Testis (tissue), 3 donors: Measurements from ENCODE around the gene ILF2. TPM values are rescaled to one million over a fixed set of nuclear protein-coding genes. Genes with fewer than 3 reads are reported as not detected.
A peak's percentile ranks its signal among the peaks of the same experiment; 100 is the strongest.
"Not testable (repeated sequence)": the region's sequence is repeated elsewhere in the genome, so short reads cannot be mapped to it uniquely, and the experiment has no call there.

ENCODE experiments used
- DNase-seq: peaks from one replicate; pipeline ENCODE4 v3.0.0-alpha.2; 2019
- H3K27ac ChIP-seq, 2 donors: fragments of 200-600 bp; sonication (generic); one replicate each; pipeline ENCODE4 v1.5.1; 2019
- H3K27me3 ChIP-seq: fragments of 200-600 bp; sonication (generic); one replicate; pipeline ENCODE4 v1.5.1; 2019
- H3K36me3 ChIP-seq: fragments of 200-600 bp; sonication (generic); one replicate; pipeline ENCODE4 v1.5.1; 2017; ENCODE audit warnings: low read depth; ENCODE audit errors: missing control alignments
- H3K4me1 ChIP-seq: fragments of 200-600 bp; sonication (generic); one replicate; pipeline ENCODE4 v1.5.1; 2019
- H3K4me3 ChIP-seq, 2 donors: fragments of 200-600 bp; sonication (generic); one replicate each; pipeline ENCODE4 v1.5.1; 2017 to 2019
- H3K9me3 ChIP-seq: fragments of 200-600 bp; sonication (generic); one replicate; pipeline ENCODE4 v1.5.1; 2017
- POLR2A ChIP-seq: fragments of 450-650 bp; IDR thresholded peaks from one replicate; pipeline ENCODE4 v1.6.1; 2017; ENCODE audit warnings: antibody characterized with exemption, mild to moderate bottlenecking, moderate library complexity
- WGBS, 2 donors: methylation state at CpG; one replicate each; pipeline ENCODE4 v1.1.5; 2018; 5-methylcytosine and 5-hydroxymethylcytosine counted together
- intact Hi-C: fragments of 100-400 bp; cut with DNase I; formaldehyde crosslinking; loops from one replicate; pipeline ENCODE4 v1.15.1; 2023; ENCODE audit warnings: low total_unique reads
- polyA plus RNA-seq: library from polyadenylated mRNA; stranded (reverse); fragments of 350-450 nt; fragmentation: Illumina TruSeq; extraction: RNeasy Lipid Tissue Mini Kit (QIAGEN cat#74804); gene quantifications from one replicate; pipeline ENCODE4 v1.2.3, GENCODE V29; 2014; ENCODE audit warnings: low read depth, low replicate concordance; ENCODE audit not compliant: insufficient read depth
- total RNA-seq, 2 donors: library from RNA; depleted of rRNA; stranded (reverse); fragments of >200 nt; gene quantifications; one replicate each; pipeline ENCODE4 v1.2.3, GENCODE V29; 2016
- TF ChIP-seq, protein P1 (sequence below), 3 experiments: fragments of 450-650 bp in 2 of 3; fragments of 200-600 bp in 1 of 3; sonication (generic) in 1 of 3; IDR thresholded peaks; one replicate each; pipeline ENCODE4 v1.5.1; 2016 to 2019; ENCODE audit warnings: antibody characterized with exemption in 3 of 3, mild to moderate bottlenecking in 2 of 3, moderate library complexity in 1 of 3

The ILF2 gene
- total and polyA plus RNA-seq, 3 donors from 2014 or later = 150 to 295 (median 153) TPM

GRCh38 chr1:153643816-153644215 lies 27.0 kb downstream of the ILF2 start:
- Histone ChIP-seq H3K36me3 (no peaks in the 10 kb centered on the region), H3K27me3 (no peaks in the 10 kb centered on the region), H3K4me3 (no peak overlapping the region), H3K27ac (peak overlapping the region; percentile 73), H3K4me1 (peaks cover 17% of the 10 kb centered on the region), H3K9me3 (no peaks in the 10 kb centered on the region)
- DNase-seq = no peak
- intact Hi-C loops = no loop called here
- TF ChIP-seq, protein P1, sequence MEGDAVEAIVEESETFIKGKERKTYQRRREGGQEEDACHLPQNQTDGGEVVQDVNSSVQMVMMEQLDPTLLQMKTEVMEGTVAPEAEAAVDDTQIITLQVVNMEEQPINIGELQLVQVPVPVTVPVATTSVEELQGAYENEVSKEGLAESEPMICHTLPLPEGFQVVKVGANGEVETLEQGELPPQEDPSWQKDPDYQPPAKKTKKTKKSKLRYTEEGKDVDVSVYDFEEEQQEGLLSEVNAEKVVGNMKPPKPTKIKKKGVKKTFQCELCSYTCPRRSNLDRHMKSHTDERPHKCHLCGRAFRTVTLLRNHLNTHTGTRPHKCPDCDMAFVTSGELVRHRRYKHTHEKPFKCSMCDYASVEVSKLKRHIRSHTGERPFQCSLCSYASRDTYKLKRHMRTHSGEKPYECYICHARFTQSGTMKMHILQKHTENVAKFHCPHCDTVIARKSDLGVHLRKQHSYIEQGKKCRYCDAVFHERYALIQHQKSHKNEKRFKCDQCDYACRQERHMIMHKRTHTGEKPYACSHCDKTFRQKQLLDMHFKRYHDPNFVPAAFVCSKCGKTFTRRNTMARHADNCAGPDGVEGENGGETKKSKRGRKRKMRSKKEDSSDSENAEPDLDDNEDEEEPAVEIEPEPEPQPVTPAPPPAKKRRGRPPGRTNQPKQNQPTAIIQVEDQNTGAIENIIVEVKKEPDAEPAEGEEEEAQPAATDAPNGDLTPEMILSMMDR (IDR thresholded peaks at IDR 0.05) = no peak
- TF ChIP-seq POLR2A = no peak

DNA sequence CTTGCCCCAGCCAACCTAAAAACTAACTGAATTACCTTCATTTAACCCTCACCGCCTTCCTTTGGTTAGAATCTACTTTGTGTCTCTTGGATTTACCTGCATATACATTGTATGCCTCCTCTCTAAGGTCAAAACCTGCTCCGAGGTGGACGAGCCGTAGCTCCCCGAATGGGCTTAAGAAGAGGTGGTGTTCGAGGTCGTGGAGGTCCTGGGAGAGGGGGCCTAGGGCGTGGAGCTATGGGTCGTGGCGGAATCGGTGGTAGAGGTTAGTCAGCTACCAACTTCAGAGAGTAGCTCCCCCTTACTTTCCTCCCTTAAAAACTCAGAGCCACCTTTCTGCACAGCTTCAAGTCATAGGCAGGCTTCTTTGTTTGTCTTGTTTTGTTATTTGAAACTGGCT lies 27.7 kb downstream of the ILF2 start:
- WGBS, 2 donors = 89 to 92% methylated on average over 11 of the region's 11 CpGs
- no peak overlapping the region for H3K4me3 ChIP-seq
- H3K36me3 ChIP-seq = no peaks in the 10 kb centered on the region
- peak overlapping the region; percentile 73 for H3K27ac ChIP-seq
- intact Hi-C loops = no loop called here
- H3K9me3 ChIP-seq = no peaks in the 10 kb centered on the region
- peaks cover 17% of the 10 kb centered on the region for H3K4me1 ChIP-seq
- DNase-seq = no peak
- TF ChIP-seq POLR2A = no peak
- TF ChIP-seq, protein P1 (IDR thresholded peaks at IDR 0.05) = no peak
- no peaks in the 10 kb centered on the region for H3K27me3 ChIP-seq

DNA sequence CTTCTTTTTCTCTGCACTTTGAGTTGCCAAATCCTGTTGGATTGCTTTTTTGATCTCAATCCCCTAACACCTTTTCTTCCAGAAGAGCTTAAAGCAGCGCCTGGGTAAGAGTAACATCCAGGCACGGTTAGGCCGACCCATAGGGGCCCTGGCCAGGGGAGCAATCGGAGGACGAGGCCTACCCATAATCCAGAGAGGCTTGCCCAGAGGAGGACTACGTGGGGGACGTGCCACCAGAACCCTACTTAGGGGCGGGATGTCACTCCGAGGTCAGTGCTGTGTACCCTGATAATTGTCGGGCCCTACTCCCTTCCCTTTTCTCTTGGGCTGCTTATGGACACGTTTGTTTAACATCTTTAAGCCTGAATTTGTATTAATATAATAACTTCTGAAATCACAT lies 28.6 kb downstream of the ILF2 start:
- Histone ChIP-seq H3K27ac (no peak overlapping the region), H3K27me3 (no peaks in the 10 kb centered on the region), H3K9me3 (no peaks in the 10 kb centered on the region), H3K4me3 (no peak overlapping the region), H3K4me1 (peaks cover 17% of the 10 kb centered on the region), H3K36me3 (no peaks in the 10 kb centered on the region)
- 80 to 81% methylated on average over 11 of the region's 11 CpGs for WGBS, 2 donors
- TF ChIP-seq, protein P1 (IDR thresholded peaks at IDR 0.05) = no peak
- TF ChIP-seq POLR2A = no peak
- DNase-seq = no peak
- intact Hi-C loops = no loop called here

DNA sequence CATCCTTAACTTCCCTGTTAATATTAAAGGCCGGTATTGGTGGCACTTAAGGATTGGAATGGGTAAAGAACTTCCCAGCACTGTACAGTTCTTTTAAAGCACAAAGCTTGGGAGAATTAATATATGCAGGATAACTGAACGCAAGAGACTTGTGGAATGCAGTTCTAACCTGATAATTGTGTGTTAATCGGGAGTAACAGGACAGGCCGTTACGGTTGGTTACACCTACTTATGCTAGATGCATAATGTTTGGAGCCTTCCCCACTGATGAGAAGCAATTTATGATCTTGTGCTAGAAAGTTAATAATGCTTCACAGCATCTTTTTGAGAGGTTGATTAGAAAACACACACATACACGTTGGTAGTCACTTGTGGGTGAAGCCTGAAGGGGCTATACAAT lies 29.9 kb downstream of the ILF2 start:
- H3K4me3 ChIP-seq = no peak overlapping the region
- H3K9me3 ChIP-seq = no peaks in the 10 kb centered on the region
- intact Hi-C loops = no loop called here
- no peaks in the 10 kb centered on the region for H3K27me3 ChIP-seq
- no peaks in the 10 kb centered on the region for H3K36me3 ChIP-seq
- no peak for TF ChIP-seq POLR2A
- WGBS, 2 donors = 70 to 72% methylated on average over 6 of the region's 6 CpGs
- no peak for DNase-seq
- peaks cover 17% of the 10 kb centered on the region for H3K4me1 ChIP-seq
- H3K27ac ChIP-seq = no peak overlapping the region

- peaks cover 20% of the 10 kb centered on the region for H3K4me1 ChIP-seq
- H3K27me3 ChIP-seq, DNase-seq, H3K27ac ChIP-seq, H3K36me3 ChIP-seq, H3K9me3 ChIP-seq, intact Hi-C loops, H3K4me3 ChIP-seq: not testable (repeated sequence)
- 92 to 96% methylated on average over 5 of the region's 5 CpGs for WGBS, 2 donors
Observed at GRCh38 chr1:153640213-153640612, 30.6 kb downstream of the ILF2 start.

DNA sequence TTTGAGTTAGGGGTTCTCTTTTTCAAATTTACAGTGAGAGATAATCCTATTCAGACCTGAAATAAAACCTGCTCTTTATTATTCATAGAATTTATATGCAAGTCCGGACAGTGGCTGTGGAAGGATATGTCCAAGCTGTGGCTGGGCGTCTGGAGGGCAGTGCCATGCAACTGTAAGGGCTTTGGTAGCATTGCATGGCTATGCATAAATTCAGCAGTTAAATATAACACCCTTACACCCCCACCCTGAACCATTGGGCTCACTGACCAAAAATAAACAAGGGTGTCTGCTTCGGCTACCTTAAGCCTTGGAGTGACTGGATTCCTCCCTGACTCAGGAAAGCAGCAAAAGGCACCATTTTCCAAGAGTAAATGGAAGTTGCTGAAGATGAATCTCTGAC lies 31.5 kb downstream of the ILF2 start:
- H3K4me1 ChIP-seq = peaks cover 18% of the 10 kb centered on the region
- intact Hi-C loops = no loop called here
- H3K27me3 ChIP-seq = no peaks in the 10 kb centered on the region
- DNase-seq = no peak
- no peaks in the 10 kb centered on the region for H3K9me3 ChIP-seq
- TF ChIP-seq POLR2A = no peak
- TF ChIP-seq, protein P1 (IDR thresholded peaks at IDR 0.05) = no peak
- no peak overlapping the region for H3K4me3 ChIP-seq
- 87 to 96% methylated on average over 3 of the region's 3 CpGs for WGBS, 2 donors
- H3K27ac ChIP-seq = no peak overlapping the region
- H3K36me3 ChIP-seq = no peaks in the 10 kb centered on the region
